Tibial artery (tissue), 4 donors: Measurements from ENCODE around the gene INSL6.

ENCODE experiments used
- DNase-seq, 2 donors: peaks; one replicate each; pipeline ENCODE4 v3.0.0-alpha.2; 2019
- H3K27ac ChIP-seq, 2 donors: fragments of 200-600 bp; sonication (generic) in 1 of 2; 1 replicate in 1 of 2; 2 replicates in 1 of 2; pipeline ENCODE4 v1.5.1; 2018 to 2019; ENCODE audit warnings: mild to moderate bottlenecking in 1 of 2
- H3K27me3 ChIP-seq, 2 donors: fragments of 200-600 bp; sonication (generic) in 1 of 2; one replicate each; pipeline versions ENCODE4 v1.5.1 to v1.6.0; 2016 to 2019
- H3K36me3 ChIP-seq, 3 donors: fragments of 200-600 bp; sonication (generic) in 2 of 3; one replicate each; pipeline ENCODE4 v1.5.1; 2016 to 2019; ENCODE audit warnings: mild to moderate bottlenecking in 2 of 3
- H3K4me1 ChIP-seq, 4 donors: fragments of 200-600 bp; sonication (generic) in 2 of 4; 1 replicate in 3 of 4; 2 replicates in 1 of 4; pipeline ENCODE4 v1.5.1; 2016 to 2019
- H3K4me3 ChIP-seq, 2 donors: fragments of 200-600 bp; sonication (generic) in 1 of 2; 1 replicate in 1 of 2; 2 replicates in 1 of 2; pipeline ENCODE4 v1.5.1; 2018 to 2019; ENCODE audit warnings: mild to moderate bottlenecking in 2 of 2
- H3K9me3 ChIP-seq, 3 donors: fragments of 200-600 bp; sonication (generic) in 1 of 3; one replicate each; pipeline ENCODE4 v1.5.1; 2016 to 2019
- CTCF ChIP-seq, 2 experiments: fragments of 200-600 bp in 1 of 2; fragments of 450-650 bp in 1 of 2; IDR thresholded peaks; one replicate each; pipeline ENCODE4 v1.5.1; 2017 to 2019; ENCODE audit warnings: antibody characterized with exemption in 2 of 2, mild to moderate bottlenecking in 1 of 2, moderate library complexity in 1 of 2
- intact Hi-C: fragments of 100-400 bp; cut with DNase I; formaldehyde crosslinking; loops from one replicate; pipeline ENCODE4 v1.15.0; 2023; ENCODE audit warnings: low total_unique reads

The INSL6 gene

GRCh38 chr9:5122116-5122515 lies 63.3 kb downstream of the INSL6 start:
- TF ChIP-seq CTCF (IDR thresholded peaks at IDR 0.05): no peak
- intact Hi-C loops: no loop called here
- peaks cover 0 to 9% (median 0%) of the 10 kb centered on the region in 3 donors for H3K9me3 ChIP-seq
- no peak overlapping the region for H3K4me3 ChIP-seq
- H3K4me1 ChIP-seq: peaks cover 0 to 4% (median 0%) of the 10 kb centered on the region in 4 donors
- peaks cover 36 to 51% (median 45%) of the 10 kb centered on the region in 3 donors for H3K36me3 ChIP-seq
- no peaks in the 10 kb centered on the region for H3K27me3 ChIP-seq
- DNase-seq: no peak
- no peak overlapping the region for H3K27ac ChIP-seq

GRCh38 chr9:5113994-5114748 lies 71.3 kb downstream of the INSL6 start:
- Histone ChIP-seq H3K9me3 (peaks cover 0 to 7% (median 4%) of the 10 kb centered on the region in 3 donors), H3K27me3 (no peaks in the 10 kb centered on the region), H3K27ac (no peak overlapping the region), H3K4me3 (no peak overlapping the region), H3K36me3 (peaks cover 0 to 24% (median 14%) of the 10 kb centered on the region in 3 donors), H3K4me1 (no peaks in the 10 kb centered on the region)
- DNase-seq: no peak
- no peak for TF ChIP-seq CTCF (IDR thresholded peaks at IDR 0.05)
- intact Hi-C loops: no loop called here
